Measurements from ENCODE around the gene DNASE2B.
A peak's percentile ranks its signal among the peaks of the same experiment; 100 is the strongest.

Gene DNASE2B

GRCh38 chr1:84385347-84385746, 12.9 kb upstream of the DNASE2B start:
- in situ Hi-C loops (cut with HindIII; ENCODE audit: low pct_ligation_motif_present, low sequenced_read_pairs), result no loop called here
- Histone ChIP-seq H3K4me3 (ENCODE audit: low read depth, low read length) (no peak overlapping the region), H3K27ac (no peak overlapping the region), H3K36me3 (replicated peaks) (no peaks in the 10 kb centered on the region), H3K27me3 (replicated peaks) (no peaks in the 10 kb centered on the region)
- no peak for DNase-seq
- no peak for TF ChIP-seq CTCF (IDR thresholded peaks at IDR 0.05; ENCODE audit: low read depth, low read length, missing control alignments)

GRCh38 chr1:84386716-84387479, 11.4 kb upstream of the DNASE2B start:
- peak; percentile 27 for DNase-seq
- in situ Hi-C loops (cut with HindIII; ENCODE audit: low pct_ligation_motif_present, low sequenced_read_pairs), result no loop called here
- Histone ChIP-seq H3K27me3 (replicated peaks) (no peaks in the 10 kb centered on the region), H3K4me3 (ENCODE audit: low read depth, low read length) (no peak overlapping the region), H3K27ac (no peak overlapping the region), H3K36me3 (replicated peaks) (no peaks in the 10 kb centered on the region)
- no peak for TF ChIP-seq CTCF (IDR thresholded peaks at IDR 0.05; ENCODE audit: low read depth, low read length, missing control alignments)

- TF ChIP-seq CTCF (IDR thresholded peaks at IDR 0.05; ENCODE audit: low read depth, low read length, missing control alignments), result peak; percentile 65
- H3K27me3 ChIP-seq (replicated peaks), result no peaks in the 10 kb centered on the region
- H3K36me3 ChIP-seq (replicated peaks), result no peaks in the 10 kb centered on the region
- no peak for DNase-seq
- H3K4me3 ChIP-seq (ENCODE audit: low read depth, low read length), result no peak overlapping the region
- H3K27ac ChIP-seq, result no peak overlapping the region
- in situ Hi-C loops (cut with HindIII; ENCODE audit: low pct_ligation_motif_present, low sequenced_read_pairs), result no loop called here
Measured at GRCh38 chr1:84387480-84388163, 10.7 kb upstream of the DNASE2B start.

GRCh38 chr1:84390226-84390625, 8.1 kb upstream of the DNASE2B start:
- Histone ChIP-seq H3K27ac (no peak overlapping the region), H3K4me3 (ENCODE audit: low read depth, low read length) (no peak overlapping the region), H3K27me3 (replicated peaks) (no peaks in the 10 kb centered on the region), H3K36me3 (replicated peaks) (no peaks in the 10 kb centered on the region)
- DNase-seq, result no peak
- TF ChIP-seq CTCF (IDR thresholded peaks at IDR 0.05; ENCODE audit: low read depth, low read length, missing control alignments), result no peak
- in situ Hi-C loops (cut with HindIII; ENCODE audit: low pct_ligation_motif_present, low sequenced_read_pairs), result no loop called here

GRCh38 chr1:84401156-84401555, 2.9 kb downstream of the DNASE2B start:
- no peaks in the 10 kb centered on the region for H3K36me3 ChIP-seq (replicated peaks)
- no peaks in the 10 kb centered on the region for H3K27me3 ChIP-seq (replicated peaks)
- H3K4me3 ChIP-seq (ENCODE audit: low read depth, low read length), result no peak overlapping the region
- in situ Hi-C loops (cut with HindIII; ENCODE audit: low pct_ligation_motif_present, low sequenced_read_pairs), result no loop called here
- no peak overlapping the region for H3K27ac ChIP-seq
- TF ChIP-seq CTCF (IDR thresholded peaks at IDR 0.05; ENCODE audit: low read depth, low read length, missing control alignments), result no peak
- DNase-seq, result no peak

All from brain microvascular endothelial cell (primary cell).